ENCODE data around the gene VAMP7. TPM values are rescaled to one million over a fixed set of nuclear protein-coding genes. Genes with fewer than 3 reads are reported as not detected.
A peak's percentile ranks its signal among the peaks of the same experiment; 100 is the strongest.

The VAMP7 gene
- total RNA-seq, 1 experiment from 2014 or later: 19.9 TPM

GRCh38 chrX:155867821-155868220 is 13.3 kb upstream of the VAMP7 start:
- H2BK120ac ChIP-seq (ENCODE audit: low read depth, low read length, poor library complexity, severe bottlenecking): no peak overlapping the region
- H2BK20ac ChIP-seq (ENCODE audit: low read depth, low read length, poor library complexity, severe bottlenecking): no peak overlapping the region
- no peak overlapping the region for H3K18ac ChIP-seq (ENCODE audit: insufficient read length, low read depth, low read length)
- no peaks in the 10 kb centered on the region for H3K79me2 ChIP-seq (ENCODE audit: insufficient read depth, low read length)
- no peak overlapping the region for H4K5ac ChIP-seq (ENCODE audit: insufficient read length, low read depth, low read length)
- peak overlapping the region in 1 of 3 experiments; percentile 88; a peak in 1 of 7 replicates for H3K27ac Mint-ChIP-seq
- H3K4me1 Mint-ChIP-seq: no peaks in the 10 kb centered on the region
- no peak overlapping the region for H3K4me3 Mint-ChIP-seq
- H3K23me2 ChIP-seq (ENCODE audit: insufficient read length, low read depth, low read length, poor library complexity, severe bottlenecking): no peaks in the 10 kb centered on the region
- H3T11ph ChIP-seq (ENCODE audit: low read length): no peak overlapping the region
- no peaks in the 10 kb centered on the region for H3K79me1 ChIP-seq (ENCODE audit: insufficient read depth, low read depth, low read length, poor library complexity, severe bottlenecking)
- no peak overlapping the region for H2BK12ac ChIP-seq (ENCODE audit: insufficient read length, low read depth, low read length)
- H2BK5ac ChIP-seq (ENCODE audit: insufficient read length, low read length): no peak overlapping the region
- no peak overlapping the region for H4K8ac ChIP-seq (replicated peaks; ENCODE audit: insufficient read length, low read depth, low read length)
- H2AFZ ChIP-seq (ENCODE audit: low read length): no peak overlapping the region
- H3K4me1 ChIP-seq (ENCODE audit: insufficient read depth, low read length): no peaks in the 10 kb centered on the region
- H3K9me3 Mint-ChIP-seq: peaks cover 61 to 66% of the 10 kb centered on the region in 2 experiments
- H4K20me1 ChIP-seq (ENCODE audit: control insufficient read depth, insufficient read depth, insufficient read length): no peaks in the 10 kb centered on the region
- no peak overlapping the region for H3K56ac ChIP-seq (ENCODE audit: insufficient read length, low read depth, low read length)
- DNase-seq: no peak
- no peak overlapping the region for H2AK5ac ChIP-seq (ENCODE audit: insufficient read length, low read length)
- H3K9me3 ChIP-seq (ENCODE audit: control insufficient read depth, low read depth, low read length): peaks cover 20% of the 10 kb centered on the region
- no peak overlapping the region for H3K4me2 ChIP-seq (ENCODE audit: insufficient read depth, insufficient read length, low read length)
- no peak overlapping the region for H3K4ac ChIP-seq (ENCODE audit: low read depth, low read length)
- H3K27ac ChIP-seq (ENCODE audit: insufficient read length, low read depth, low read length): no peak overlapping the region
- H4K91ac ChIP-seq (ENCODE audit: insufficient read length, low read depth, low read length): no peak overlapping the region
- WGBS (ENCODE audit: extremely low coverage, insufficient read length, low lambda C conversion rate): no CpG with 5 or more reads among the region's 4 CpGs
- TF ChIP-seq CTCF (conservative IDR thresholded peaks at IDR 0.05): no peak
- H3K9ac ChIP-seq (ENCODE audit: extremely low read depth, insufficient read length, low read length): no peak overlapping the region
- no peaks in the 10 kb centered on the region for H3K27me3 ChIP-seq (ENCODE audit: insufficient read depth, low read length)
- H2BK15ac ChIP-seq (ENCODE audit: low read depth, low read length): no peak overlapping the region
- peaks cover 2% of the 10 kb centered on the region; the same call in 1 of the 2 replicates for H3K27me3 Mint-ChIP-seq (ENCODE audit: low read depth)
- no peak overlapping the region for H3K14ac ChIP-seq (ENCODE audit: insufficient read depth, low read length)
- peaks cover 0 to 5% (median 4%) of the 10 kb centered on the region in 3 experiments; a peak in 2 of 7 replicates for H3K36me3 Mint-ChIP-seq (ENCODE audit: insufficient read depth in 1 of 3, low read depth in 3 of 3)
- no peak overlapping the region for H3K23ac ChIP-seq (ENCODE audit: insufficient read length, low read depth, low read length)

Measured in H9 (cell line).